GF-D8 (cell line): Measurements from ENCODE around the gene CEP295NL.
"Not testable (repeated sequence)": the region's sequence is repeated elsewhere in the genome, so short reads cannot be mapped to it uniquely, and the experiment has no call there.

Experiments used
- DNase-seq: peaks from one replicate; lab custom pipeline; 2025; lab: John Stamatoyannopoulos, UW

CEP295NL gene

GRCh38 chr17:78888941-78889518, 14.0 kb downstream of the CEP295NL start:
- no peak for DNase-seq

DNA sequence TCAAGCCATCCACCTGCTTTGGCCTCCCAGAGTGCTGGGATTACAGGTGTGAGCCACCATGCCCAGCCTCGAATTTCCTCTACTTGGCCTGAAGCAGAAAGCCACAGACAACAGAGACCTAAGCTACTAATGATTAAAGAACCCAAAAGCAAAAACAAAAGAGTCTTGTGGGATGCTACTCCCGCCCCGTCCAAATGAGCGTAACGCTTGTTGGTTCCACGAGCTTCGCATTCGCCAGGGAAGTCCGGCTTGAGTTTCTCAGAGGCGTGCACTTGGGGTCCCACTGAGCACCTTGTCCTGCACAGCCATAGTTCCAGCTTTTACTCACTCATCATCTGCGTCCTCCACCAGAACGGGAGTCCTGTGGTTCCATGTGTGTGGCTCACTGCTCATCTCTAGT, 16.0 kb downstream of the CEP295NL start:
- no peak for DNase-seq

- DNase-seq: no peak
These were observed 17.0 kb downstream of the CEP295NL start for GRCh38 chr17:78885956-78886355.

- no peak for DNase-seq
These were observed 17.9 kb downstream of the CEP295NL start for GRCh38 chr17:78884876-78885667.

DNA sequence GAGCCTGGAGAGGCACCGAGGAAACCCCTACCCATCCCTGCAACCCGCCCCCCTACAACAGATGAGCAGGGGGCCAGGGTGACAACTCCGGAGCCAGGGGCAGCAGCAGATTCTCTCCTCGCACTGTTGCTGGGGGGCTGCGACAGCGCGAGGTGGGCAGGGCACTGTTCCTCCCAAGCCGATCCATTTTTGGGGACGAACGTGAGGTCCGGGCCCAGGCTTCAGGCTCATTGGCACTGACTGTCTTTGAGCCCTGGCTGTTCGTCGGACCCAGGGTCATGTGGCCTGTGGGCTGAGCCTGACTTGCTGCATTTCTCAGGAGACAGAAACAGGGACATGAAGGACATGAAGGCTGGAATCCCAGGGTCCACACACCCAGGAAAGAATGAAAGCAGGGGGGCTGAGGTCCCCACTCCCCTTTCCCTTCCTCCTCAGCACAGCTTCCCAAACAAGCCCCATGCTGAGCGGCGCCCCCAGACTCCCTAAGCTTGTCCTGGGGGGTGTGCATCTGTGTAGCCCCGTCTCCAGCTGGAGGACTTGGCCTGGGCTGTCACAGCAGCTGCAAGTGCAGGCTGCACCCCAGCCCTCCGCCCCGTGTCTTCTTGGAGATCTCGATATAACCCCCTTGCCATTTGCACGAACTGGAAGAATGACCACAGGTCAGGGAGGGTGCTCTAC, 18.7 kb downstream of the CEP295NL start:
- DNase-seq: no peak

GRCh38 chr17:78883533-78884131, 19.4 kb downstream of the CEP295NL start:
- DNase-seq: peak; percentile 69

GRCh38 chr17:78883089-78883532, 19.9 kb downstream of the CEP295NL start:
- DNase-seq: peak; percentile 61

DNA sequence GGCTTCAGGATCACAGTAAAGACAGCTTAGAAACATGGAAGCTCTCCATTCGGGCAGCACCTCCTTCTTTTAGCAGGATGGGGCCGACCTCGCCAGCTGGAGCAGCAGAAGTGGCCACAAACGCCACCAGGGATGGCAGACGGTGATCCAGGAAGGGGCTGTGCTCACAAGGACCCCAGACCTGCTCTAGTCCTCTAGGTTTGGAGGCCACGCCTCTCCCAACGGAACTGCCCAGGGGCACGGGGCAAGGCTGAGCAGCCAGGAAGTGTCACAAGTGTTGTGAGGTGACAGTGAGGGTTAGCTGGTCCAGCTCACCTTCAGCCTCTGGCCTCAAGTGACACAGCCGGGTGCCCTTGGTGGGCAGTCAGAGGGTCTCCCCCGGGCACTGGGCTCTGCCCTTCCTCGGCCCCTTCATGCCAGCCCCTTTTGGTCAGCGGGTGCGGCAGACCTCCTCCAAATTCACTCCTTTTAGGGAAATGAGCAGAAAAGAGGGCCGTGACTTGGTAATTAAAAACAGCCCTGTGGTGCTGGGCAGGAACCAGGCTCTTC, 20.4 kb downstream of the CEP295NL start:
- peak; percentile 51 for DNase-seq

- no peak for DNase-seq
These were observed 23.3 kb downstream of the CEP295NL start for GRCh38 chr17:78879635-78880186.

DNA sequence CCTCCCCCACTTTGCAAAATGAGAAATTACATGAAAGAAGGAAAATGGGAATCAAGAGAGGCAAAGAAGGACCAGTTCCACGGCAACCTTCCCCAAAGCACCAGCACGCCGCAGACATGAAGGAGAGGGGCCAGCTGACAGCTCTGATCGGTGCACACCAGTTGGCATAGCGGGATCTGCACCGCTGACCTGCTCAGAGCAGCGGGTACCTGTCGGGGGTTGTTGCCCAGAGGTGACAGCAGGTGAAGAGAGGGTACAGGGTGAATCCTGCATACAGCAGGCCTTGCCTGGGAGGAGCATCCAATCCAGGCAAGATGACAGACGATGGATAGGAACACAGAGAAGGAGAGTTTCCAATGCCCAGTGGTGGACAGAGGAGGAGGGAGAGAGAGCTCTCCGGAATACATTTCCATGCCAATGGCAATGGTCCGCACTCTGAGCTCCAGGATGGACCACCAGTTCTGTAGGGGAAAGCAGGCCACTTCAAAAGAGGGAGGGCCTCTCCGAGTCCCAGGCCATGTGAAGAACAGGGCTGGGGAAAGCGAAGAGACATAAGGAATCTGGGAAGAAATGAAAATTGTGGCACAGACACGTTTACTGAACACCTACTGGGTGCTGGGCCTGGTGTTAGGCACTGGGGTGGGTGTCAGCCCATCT, 24.0 kb downstream of the CEP295NL start:
- DNase-seq: no peak

- no peak for DNase-seq
These were observed 24.7 kb downstream of the CEP295NL start for GRCh38 chr17:78878261-78878660.

DNA sequence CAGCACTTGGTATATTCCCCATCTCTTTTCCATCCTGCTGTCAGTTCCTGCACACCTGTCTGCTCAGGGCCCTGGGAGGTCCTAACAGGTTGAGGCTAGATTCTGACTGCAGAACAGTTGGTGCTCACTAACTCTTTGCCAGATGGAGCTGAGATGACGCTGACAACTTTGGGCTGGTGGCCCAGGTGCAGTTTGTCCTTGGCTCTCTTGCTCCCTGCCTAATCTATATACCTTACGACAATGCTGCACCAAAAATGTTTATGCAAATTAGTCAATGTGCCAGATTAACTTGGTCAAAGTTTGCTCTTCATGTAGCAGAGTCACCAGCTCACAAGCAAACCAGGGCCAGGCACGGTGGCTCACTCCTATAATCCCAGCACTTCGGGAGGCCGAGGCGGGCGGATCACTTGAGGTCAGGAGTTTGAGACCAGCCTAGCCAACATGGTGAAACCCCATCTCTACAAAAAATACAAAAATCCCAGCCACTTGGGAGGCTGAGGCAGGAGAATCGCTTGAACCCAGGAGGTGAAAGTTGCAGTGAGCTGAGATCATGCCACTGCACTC, 26.0 kb downstream of the CEP295NL start:
- DNase-seq: not testable (repeated sequence)

DNA sequence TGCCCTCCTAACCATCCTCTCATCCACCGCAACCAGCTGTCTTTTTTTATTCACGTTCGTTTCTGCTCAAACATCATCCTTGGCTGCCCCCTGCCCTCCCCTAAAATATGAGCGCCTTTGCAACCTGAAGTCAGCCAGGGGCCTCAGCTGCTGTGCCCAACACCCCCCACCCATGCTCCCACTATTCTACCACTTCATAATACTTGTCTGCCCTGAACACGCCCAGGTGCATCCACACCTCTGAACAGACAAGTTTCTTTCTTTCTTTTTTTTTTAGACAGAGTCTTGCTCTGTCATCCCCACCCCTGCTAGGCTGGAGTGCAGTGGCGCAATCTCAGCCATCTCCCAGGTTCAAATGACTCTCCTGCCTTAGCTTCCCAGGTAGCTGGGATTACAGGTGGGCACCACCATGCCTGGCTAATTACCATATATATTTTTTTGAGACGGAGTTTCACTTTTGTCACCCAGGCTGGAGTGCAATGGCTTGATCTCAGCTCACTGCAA, 26.9 kb downstream of the CEP295NL start:
- DNase-seq: no peak

- no peak for DNase-seq
These were observed 27.5 kb downstream of the CEP295NL start for GRCh38 chr17:78875363-78876093.

GRCh38 chr17:78873519-78874340, 29.3 kb downstream of the CEP295NL start:
- DNase-seq: peak; percentile 90

DNA sequence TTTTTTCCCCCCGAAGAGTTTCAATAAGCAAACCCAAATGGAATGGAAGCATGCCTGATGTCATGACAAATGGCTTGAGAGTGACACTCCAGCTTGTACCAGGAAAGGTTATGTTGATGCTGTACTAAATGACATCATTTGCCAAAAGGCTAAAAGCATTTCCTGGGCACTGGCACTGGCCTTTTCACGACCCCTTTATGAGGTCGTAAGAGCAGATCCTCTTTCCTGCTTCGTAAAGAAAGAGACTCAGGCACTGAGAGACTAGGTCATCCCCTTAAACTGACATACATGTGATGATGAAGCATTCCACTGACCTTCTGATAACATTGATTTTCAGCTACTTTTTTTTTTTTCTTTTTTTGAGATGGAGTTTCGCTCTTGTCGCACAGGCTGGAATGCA, 30.5 kb downstream of the CEP295NL start:
- DNase-seq: no peak

DNA sequence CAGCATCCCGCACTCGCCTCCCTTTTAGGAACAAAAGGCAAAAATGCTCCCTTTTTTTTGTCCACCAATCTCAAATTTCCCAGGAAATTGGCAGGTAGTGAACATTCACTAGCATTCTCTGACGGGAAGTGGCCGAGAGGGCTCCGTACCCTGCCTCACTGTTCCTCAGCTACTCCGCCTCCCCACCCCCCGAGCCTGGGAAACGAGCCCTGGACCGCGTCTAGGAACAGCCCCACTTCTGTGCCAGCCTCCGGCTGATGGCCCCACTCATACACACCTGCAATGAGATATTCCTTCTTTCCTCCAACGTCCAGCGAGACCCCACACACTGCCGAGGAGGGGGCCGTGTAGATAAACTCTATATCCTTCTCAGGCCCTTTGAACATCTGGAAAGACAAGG, 32.4 kb downstream of the CEP295NL start:
- no peak for DNase-seq

- DNase-seq: no peak
These were observed 34.6 kb downstream of the CEP295NL start for GRCh38 chr17:78868391-78868790.

- DNase-seq: not testable (repeated sequence)
These were observed 36.0 kb downstream of the CEP295NL start for GRCh38 chr17:78867046-78867445.
